Stimulated activated naive CD4-positive, alpha-beta T cell treated with Interleukin-2 at 50 U/mL for 16 hours (primary cell): ENCODE results near the gene ATXN7L1.
"Not testable (repeated sequence)": the region's sequence is repeated elsewhere in the genome, so short reads cannot be mapped to it uniquely, and the experiment has no call there.

Experiments used
- DNase-seq: peaks from one replicate; lab custom pipeline; 2025; lab: John Stamatoyannopoulos, UW

The ATXN7L1 gene

GRCh38 chr7:105860793-105861192 is 15.6 kb downstream of the ATXN7L1 start:
- DNase-seq = no peak

- no peak for DNase-seq
Measured at GRCh38 chr7:105857009-105857952, 19.1 kb downstream of the ATXN7L1 start.

GRCh38 chr7:105854498-105854897 is 21.9 kb downstream of the ATXN7L1 start:
- DNase-seq = no peak

- no peak for DNase-seq
Measured at GRCh38 chr7:105853931-105854419, 22.4 kb downstream of the ATXN7L1 start.

- no peak for DNase-seq
Measured at GRCh38 chr7:105851064-105851463, 25.3 kb downstream of the ATXN7L1 start.

GRCh38 chr7:105849122-105849855 is 27.1 kb downstream of the ATXN7L1 start:
- DNase-seq = peak; percentile 66

- DNase-seq = no peak
Measured at GRCh38 chr7:105846404-105846803, 30.0 kb downstream of the ATXN7L1 start.

GRCh38 chr7:105844681-105845080 is 31.7 kb downstream of the ATXN7L1 start:
- DNase-seq = not testable (repeated sequence)

- DNase-seq = no peak
Measured at GRCh38 chr7:105841866-105842265, 34.5 kb downstream of the ATXN7L1 start.

GRCh38 chr7:105840981-105841749 is 35.2 kb downstream of the ATXN7L1 start:
- DNase-seq = no peak

- DNase-seq = no peak
Measured at GRCh38 chr7:105839266-105839665, 37.1 kb downstream of the ATXN7L1 start.

- DNase-seq = no peak
Measured at GRCh38 chr7:105838627-105839231, 37.7 kb downstream of the ATXN7L1 start.

GRCh38 chr7:105837765-105838626 is 38.4 kb downstream of the ATXN7L1 start:
- no peak for DNase-seq

GRCh38 chr7:105835441-105835840 is 41.0 kb downstream of the ATXN7L1 start:
- no peak for DNase-seq

- DNase-seq = no peak
Measured at GRCh38 chr7:105831824-105832535, 44.4 kb downstream of the ATXN7L1 start.

GRCh38 chr7:105831302-105831620 is 45.1 kb downstream of the ATXN7L1 start:
- no peak for DNase-seq

GRCh38 chr7:105830405-105831301 is 45.7 kb downstream of the ATXN7L1 start:
- no peak for DNase-seq

GRCh38 chr7:105829681-105830322 is 46.6 kb downstream of the ATXN7L1 start:
- DNase-seq = no peak

GRCh38 chr7:105828141-105828540 is 48.3 kb downstream of the ATXN7L1 start:
- DNase-seq = no peak
